KOPT-K1 (cell line): ENCODE measurements around the gene IKZF2.

Experiments used
- H3K27ac ChIP-seq: fragments of 200-600 bp; sonication (generic); 2 replicates; pipeline ENCODE4 v1.5.1; 2016; ENCODE audit warnings: antibody characterized with exemption, mild to moderate bottlenecking, low read depth, low read length; ENCODE audit not compliant: poor library complexity, severe bottlenecking
- H3K36me3 ChIP-seq: fragments of 200-600 bp; sonication (generic); 2 replicates; pipeline ENCODE4 v1.5.1; 2017; ENCODE audit warnings: antibody characterized with exemption, mild to moderate bottlenecking, low read length, moderate library complexity; ENCODE audit not compliant: insufficient read depth
- H3K9me3 ChIP-seq: fragments of 200-600 bp; sonication (generic); 2 replicates; pipeline ENCODE4 v1.5.1; 2017; ENCODE audit warnings: antibody characterized with exemption, low read length, mild to moderate bottlenecking; ENCODE audit not compliant: insufficient read depth, poor library complexity, severe bottlenecking

IKZF2 gene

DNA sequence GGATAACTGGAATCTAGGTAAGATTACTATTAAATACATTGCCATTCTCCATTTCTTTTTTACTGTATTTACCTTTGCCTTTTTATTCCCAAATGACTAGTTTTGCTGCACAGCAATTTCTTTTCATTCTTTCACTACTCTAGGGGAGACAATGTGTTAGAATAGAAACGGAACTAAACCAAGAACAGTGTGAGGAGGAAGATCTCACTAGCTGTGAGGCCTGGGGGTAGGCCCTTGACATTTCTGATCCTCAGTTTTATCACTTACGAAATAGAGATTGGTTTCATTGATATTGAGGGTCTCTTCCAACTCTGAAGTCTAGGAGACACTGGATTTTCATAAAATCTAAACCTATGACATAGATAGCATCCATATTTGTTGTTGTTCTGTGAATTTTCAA, 191.1 kb downstream of the IKZF2 start:
- Histone ChIP-seq H3K9me3 (no peaks in the 10 kb centered on the region), H3K27ac (peak overlapping the region; percentile 98), H3K36me3 (peaks cover 29% of the 10 kb centered on the region)

DNA sequence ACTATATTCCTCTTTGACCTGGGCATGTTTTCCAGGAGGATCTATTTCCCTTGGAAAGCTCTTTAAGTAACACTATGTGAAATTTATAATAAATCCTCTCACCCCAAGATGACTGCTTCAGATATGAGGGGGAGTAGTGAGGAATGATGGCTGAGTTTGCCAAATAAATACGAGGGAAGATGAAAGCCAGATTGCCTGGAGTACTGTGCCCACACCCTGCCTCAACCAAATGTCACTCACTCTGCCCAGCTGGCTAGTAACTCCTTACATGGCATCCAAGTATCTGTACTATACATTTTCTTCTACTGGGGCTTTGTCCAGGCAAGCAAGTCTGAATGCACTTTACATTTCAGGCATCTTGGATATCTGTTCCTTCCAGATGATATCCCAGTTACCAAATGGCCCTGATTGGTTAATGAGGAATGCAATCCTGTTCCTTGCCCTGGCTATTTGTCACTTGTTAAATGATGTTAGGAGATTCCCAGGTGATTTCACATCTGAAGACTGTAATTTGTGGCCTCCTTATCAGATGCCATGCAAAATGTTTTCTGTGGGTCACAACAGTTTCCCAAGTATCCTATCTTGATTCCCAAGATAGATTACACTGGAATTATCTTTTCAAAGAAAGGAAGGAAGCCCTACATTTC, 191.8 kb downstream of the IKZF2 start:
- H3K36me3 ChIP-seq: peaks cover 27% of the 10 kb centered on the region
- H3K9me3 ChIP-seq: peaks cover 1% of the 10 kb centered on the region
- H3K27ac ChIP-seq: peak overlapping the region; percentile 98

GRCh38 chr2:212958757-212959295, 192.6 kb downstream of the IKZF2 start:
- Histone ChIP-seq H3K36me3 (peaks cover 28% of the 10 kb centered on the region), H3K27ac (peak overlapping the region; percentile 98), H3K9me3 (peaks cover 4% of the 10 kb centered on the region)

DNA sequence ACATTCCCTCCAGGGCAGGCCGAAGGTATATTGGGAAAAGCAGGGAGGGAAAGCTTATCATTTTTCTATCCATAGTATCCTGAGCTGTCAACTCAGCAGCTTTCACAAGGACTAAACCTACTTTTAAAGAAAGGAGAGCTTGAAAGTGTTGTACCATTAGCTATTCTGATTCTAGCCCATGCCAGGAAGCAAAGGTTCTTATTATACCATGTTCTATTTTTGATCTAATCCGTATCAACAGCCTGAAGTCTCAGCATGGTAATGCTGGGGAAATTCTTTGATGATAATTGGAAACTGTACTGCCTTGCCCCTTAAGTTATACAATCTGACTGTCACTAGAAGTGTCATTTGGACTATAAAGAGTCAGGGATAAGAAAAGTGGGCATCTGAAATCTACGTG, 193.3 kb downstream of the IKZF2 start:
- Histone ChIP-seq H3K9me3 (peaks cover 4% of the 10 kb centered on the region), H3K36me3 (peaks cover 26% of the 10 kb centered on the region), H3K27ac (peak overlapping the region; percentile 98)

DNA sequence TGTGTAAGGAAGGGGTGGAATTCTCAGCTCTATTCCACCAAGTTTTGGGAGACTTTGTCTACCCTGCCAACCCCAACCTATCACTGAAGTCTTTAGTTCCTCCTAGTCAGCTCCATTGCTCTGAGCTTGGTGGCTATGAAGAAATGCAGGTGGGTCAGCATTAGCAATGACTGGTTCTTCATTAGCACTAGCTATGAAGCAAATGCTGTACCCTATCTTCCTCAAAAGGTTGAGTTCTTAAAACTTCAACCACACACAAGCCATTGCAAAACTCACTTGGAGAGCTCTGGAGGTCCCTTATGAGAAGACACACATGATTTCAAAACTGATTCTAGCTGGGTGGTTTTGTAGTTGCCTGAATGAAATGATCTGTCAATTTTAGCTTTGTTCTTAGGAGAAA, 193.8 kb downstream of the IKZF2 start:
- Histone ChIP-seq H3K36me3 (peaks cover 21% of the 10 kb centered on the region; the same call in 1 of the 2 replicates), H3K27ac (peak overlapping the region; percentile 98)

GRCh38 chr2:212956665-212957607, 194.5 kb downstream of the IKZF2 start:
- peaks cover 19% of the 10 kb centered on the region; the same call in 1 of the 2 replicates for H3K36me3 ChIP-seq
- H3K27ac ChIP-seq: peak overlapping the region; percentile 98
- H3K9me3 ChIP-seq: peaks cover 4% of the 10 kb centered on the region

More for the DNA sequence above, 193.8 kb downstream of the IKZF2 start:
- peaks cover 4% of the 10 kb centered on the region for H3K9me3 ChIP-seq

GRCh38 chr2:212953170-212953920, 198.1 kb downstream of the IKZF2 start:
- peaks cover 4% of the 10 kb centered on the region for H3K9me3 ChIP-seq
- H3K36me3 ChIP-seq: peaks cover 29% of the 10 kb centered on the region
- peak overlapping the region; percentile 64 for H3K27ac ChIP-seq

DNA sequence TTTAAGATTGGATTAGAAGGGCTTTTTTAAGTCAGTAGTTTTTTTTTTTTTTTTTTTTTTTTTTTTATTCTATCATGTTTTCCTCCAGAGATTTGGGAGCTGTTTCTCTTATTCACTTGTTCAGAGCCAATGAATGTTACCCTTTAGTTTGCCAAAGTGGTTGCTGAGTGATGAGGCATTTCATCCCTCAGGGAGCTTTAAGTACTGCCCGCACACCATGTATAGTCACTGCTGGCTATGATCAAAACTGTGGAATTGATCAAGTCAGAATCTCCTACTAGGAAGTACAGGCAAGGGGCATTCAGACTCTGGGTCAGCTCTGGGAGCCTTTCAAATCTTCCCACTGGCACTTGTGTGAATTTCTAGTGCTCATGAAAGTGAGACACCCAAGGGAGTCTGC, 201.6 kb downstream of the IKZF2 start:
- Histone ChIP-seq H3K27ac (no peak overlapping the region), H3K36me3 (peaks cover 33% of the 10 kb centered on the region), H3K9me3 (peaks cover 4% of the 10 kb centered on the region)
